ENCODE measurements around the gene PHTF1.

DNA sequence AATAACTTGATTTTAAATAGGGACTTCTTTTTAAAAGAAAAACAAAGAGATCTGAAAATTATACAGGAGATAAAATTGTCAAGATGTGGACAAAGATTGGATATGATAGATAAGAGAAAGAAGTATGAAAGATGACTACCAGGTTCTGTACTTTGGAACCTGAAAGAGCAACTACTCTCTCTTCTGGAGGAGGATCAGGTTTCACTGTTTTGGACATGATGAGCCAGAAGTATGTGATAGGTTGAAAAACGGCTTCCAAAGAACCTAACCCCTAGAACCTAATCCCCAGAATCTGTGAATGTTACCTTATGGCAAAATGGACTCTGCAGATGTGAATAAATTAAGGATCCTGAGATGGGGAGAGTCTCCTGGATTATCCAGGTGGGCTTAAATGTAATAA, 26.8 kb upstream of the PHTF1 start:
- TF ChIP-seq CTCF (IDR thresholded peaks at IDR 0.05) (no peak), POLR2A (IDR thresholded peaks at IDR 0.05) (no peak)

All from prostate gland (tissue), 2 donors.